Hepatocyte (in vitro differentiated cells): ENCODE data around the gene GBE1. TPM values are rescaled to one million over a fixed set of nuclear protein-coding genes. Genes with fewer than 3 reads are reported as not detected.

Experiments used
- DNase-seq: peaks from one replicate; pipeline ENCODE4 v3.0.0-alpha.2; 2016; ENCODE audit warnings: low spot score
- H2AFZ ChIP-seq: fragments of 200-600 bp; sonication (generic); 2 replicates; pipeline ENCODE4 v1.6.0; 2016; ENCODE audit warnings: antibody characterized with exemption, mild to moderate bottlenecking
- H3K27ac ChIP-seq: fragments of 200-600 bp; sonication (generic); 2 replicates; pipeline ENCODE4 v1.5.1; 2016; ENCODE audit warnings: mild to moderate bottlenecking
- H3K27me3 ChIP-seq: fragments of 200-600 bp; sonication (generic); 2 replicates; pipeline ENCODE4 v1.6.1; 2016
- H3K36me3 ChIP-seq: fragments of 200-600 bp; sonication (generic); replicated peaks from 2 replicates; pipeline ENCODE4 v1.5.1; 2016; ENCODE audit warnings: low read depth; ENCODE audit not compliant: insufficient read depth
- H3K4me1 ChIP-seq: fragments of 200-600 bp; sonication (generic); 2 replicates; pipeline ENCODE4 v1.5.1; 2016; ENCODE audit warnings: mild to moderate bottlenecking, moderate library complexity; ENCODE audit not compliant: insufficient read depth
- H3K4me2 ChIP-seq: fragments of 200-600 bp; sonication (generic); 2 replicates; pipeline ENCODE4 v1.6.0; 2016
- H3K4me3 ChIP-seq: fragments of 200-600 bp; sonication (generic); 2 replicates; pipeline ENCODE4 v1.5.1; 2016; ENCODE audit warnings: mild to moderate bottlenecking
- H3K79me2 ChIP-seq: fragments of 200-600 bp; sonication (generic); 2 replicates; pipeline ENCODE4 v1.6.0; 2017; ENCODE audit warnings: mild to moderate bottlenecking
- H3K9me2 ChIP-seq: fragments of 200-600 bp; sonication (generic); replicated peaks from 2 replicates; pipeline ENCODE4 v1.6.0; 2017; ENCODE audit warnings: mild to moderate bottlenecking; ENCODE audit not compliant: insufficient read depth
- H3K9me3 ChIP-seq: fragments of 200-600 bp; sonication (generic); 2 replicates; pipeline ENCODE4 v1.5.1; 2016; ENCODE audit warnings: low read depth, mild to moderate bottlenecking
- H4K20me1 ChIP-seq: fragments of 200-600 bp; sonication (generic); 2 replicates; pipeline ENCODE4 v1.6.0; 2016; ENCODE audit warnings: mild to moderate bottlenecking; ENCODE audit not compliant: insufficient read depth, poor library complexity, severe bottlenecking
- EZH2 ChIP-seq: fragments of 200-600 bp; sonication (generic); IDR thresholded peaks from 2 replicates; pipeline ENCODE4 v1.6.1; 2016; ENCODE audit warnings: antibody characterized with exemption, mild to moderate bottlenecking, borderline replicate concordance
- EZH2phosphoT487 ChIP-seq: fragments of 200-600 bp; sonication (generic); IDR thresholded peaks from one replicate; pipeline ENCODE4 v1.6.1; 2018; ENCODE audit warnings: antibody characterized with exemption, mild to moderate bottlenecking, low read depth, moderate library complexity; ENCODE audit not compliant: unreplicated experiment, severe bottlenecking
- WGBS: methylation state at CpG from one replicate; pipeline ENCODE4 v1.1.6; 2016; ENCODE audit warnings: low lambda C conversion rate; ENCODE audit errors: missing lambda C conversion rate; 5-methylcytosine and 5-hydroxymethylcytosine counted together
- polyA plus RNA-seq: library from polyadenylated mRNA; unstranded; fragments of >200 nt; fragmentation: Nextera tagmentation; extraction: Ambion mirVana; gene quantifications from 2 replicates; pipeline ENCODE4 v1.2.1, GENCODE V29; 2016
- total RNA-seq: library from RNA; depleted of rRNA; stranded (reverse); fragments of >200 nt; gene quantifications from 2 replicates; pipeline ENCODE4 v1.2.3, GENCODE V29; 2014
- TF ChIP-seq, protein P1 (sequence below): fragments of 200-600 bp; sonication (generic); IDR thresholded peaks from 2 replicates; pipeline ENCODE4 v1.5.1; 2016; ENCODE audit warnings: antibody characterized with exemption, mild to moderate bottlenecking; ENCODE audit not compliant: poor library complexity

GBE1 gene
- total and polyA plus RNA-seq, 2 experiments from 2014 or later = 15.6 to 25.8 TPM

DNA sequence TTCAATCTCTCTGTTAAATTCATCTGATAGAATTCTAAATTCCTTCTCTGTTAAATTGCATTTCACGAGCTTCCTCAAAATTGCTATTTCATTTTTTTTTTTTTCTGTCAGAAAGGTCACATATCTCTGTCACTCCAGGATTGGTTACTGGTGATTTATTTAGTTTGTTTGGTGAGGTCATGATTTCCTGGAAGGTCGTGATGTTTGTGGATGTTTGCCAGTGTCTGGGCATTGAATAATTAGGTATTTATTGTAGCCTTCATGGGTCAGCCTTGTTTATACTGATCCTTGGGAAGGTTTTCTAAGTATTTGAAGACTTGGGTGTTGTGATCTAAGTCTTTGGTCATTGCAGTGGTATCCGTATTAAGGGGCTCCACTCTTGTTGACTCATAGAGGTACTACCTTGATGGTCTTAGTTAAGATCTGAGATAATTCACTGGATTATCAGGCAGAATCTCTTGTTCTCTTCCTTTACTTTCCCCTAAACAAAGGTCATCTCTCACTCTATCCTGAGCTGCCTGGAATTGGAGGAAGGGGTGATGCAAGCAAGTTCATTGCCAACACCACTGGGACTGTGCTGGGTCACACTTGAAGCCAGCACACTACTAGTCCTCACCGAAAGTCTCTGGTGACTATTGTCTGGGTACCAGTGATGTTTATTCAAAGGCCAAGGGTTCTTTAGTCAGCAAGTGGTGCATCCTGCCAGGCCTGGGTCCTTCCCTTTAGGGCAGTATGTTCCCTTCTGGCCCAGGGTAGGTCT, 231.1 kb downstream of the GBE1 start:
- Histone ChIP-seq H3K27me3 (no peaks in the 10 kb centered on the region), H3K9me3 (no peaks in the 10 kb centered on the region), H3K9me2 (no peaks in the 10 kb centered on the region), H2AFZ (no peak overlapping the region), H4K20me1 (no peaks in the 10 kb centered on the region), H3K36me3 (no peaks in the 10 kb centered on the region), H3K79me2 (no peaks in the 10 kb centered on the region), H3K27ac (no peak overlapping the region), H3K4me3 (no peak overlapping the region), H3K4me1 (no peaks in the 10 kb centered on the region), H3K4me2 (no peak overlapping the region)
- 88% methylated on average over 4 of the region's 4 CpGs for WGBS
- TF ChIP-seq EZH2 (no peak), EZH2phosphoT487 (no peak)
- TF ChIP-seq, protein P1, sequence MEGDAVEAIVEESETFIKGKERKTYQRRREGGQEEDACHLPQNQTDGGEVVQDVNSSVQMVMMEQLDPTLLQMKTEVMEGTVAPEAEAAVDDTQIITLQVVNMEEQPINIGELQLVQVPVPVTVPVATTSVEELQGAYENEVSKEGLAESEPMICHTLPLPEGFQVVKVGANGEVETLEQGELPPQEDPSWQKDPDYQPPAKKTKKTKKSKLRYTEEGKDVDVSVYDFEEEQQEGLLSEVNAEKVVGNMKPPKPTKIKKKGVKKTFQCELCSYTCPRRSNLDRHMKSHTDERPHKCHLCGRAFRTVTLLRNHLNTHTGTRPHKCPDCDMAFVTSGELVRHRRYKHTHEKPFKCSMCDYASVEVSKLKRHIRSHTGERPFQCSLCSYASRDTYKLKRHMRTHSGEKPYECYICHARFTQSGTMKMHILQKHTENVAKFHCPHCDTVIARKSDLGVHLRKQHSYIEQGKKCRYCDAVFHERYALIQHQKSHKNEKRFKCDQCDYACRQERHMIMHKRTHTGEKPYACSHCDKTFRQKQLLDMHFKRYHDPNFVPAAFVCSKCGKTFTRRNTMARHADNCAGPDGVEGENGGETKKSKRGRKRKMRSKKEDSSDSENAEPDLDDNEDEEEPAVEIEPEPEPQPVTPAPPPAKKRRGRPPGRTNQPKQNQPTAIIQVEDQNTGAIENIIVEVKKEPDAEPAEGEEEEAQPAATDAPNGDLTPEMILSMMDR = no peak
- no peak for DNase-seq

DNA sequence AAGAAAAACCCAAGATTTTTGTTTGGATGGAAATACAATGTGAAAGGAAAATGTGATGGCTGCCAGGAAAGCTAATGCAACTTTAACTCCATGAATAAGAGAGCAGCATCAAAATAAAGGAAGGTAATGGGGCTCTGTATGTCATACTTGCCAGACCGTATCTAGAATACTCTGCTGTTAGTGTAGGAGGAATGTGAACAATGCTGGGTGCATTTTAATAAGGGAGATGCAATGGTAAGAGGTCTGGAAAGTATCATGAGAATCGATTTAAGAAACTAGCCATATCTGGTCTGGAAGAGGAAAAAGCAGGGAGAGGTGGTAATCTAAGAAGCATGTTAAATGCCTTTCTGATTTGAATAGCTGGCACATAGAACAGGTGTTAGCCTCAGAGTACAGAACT, 239.6 kb downstream of the GBE1 start:
- Histone ChIP-seq H3K4me2 (no peak overlapping the region), H3K79me2 (no peaks in the 10 kb centered on the region), H2AFZ (no peak overlapping the region), H3K4me3 (no peak overlapping the region), H3K27me3 (no peaks in the 10 kb centered on the region), H3K9me3 (no peaks in the 10 kb centered on the region), H3K27ac (no peak overlapping the region), H3K9me2 (no peaks in the 10 kb centered on the region), H3K36me3 (no peaks in the 10 kb centered on the region), H4K20me1 (no peaks in the 10 kb centered on the region), H3K4me1 (no peaks in the 10 kb centered on the region)
- WGBS = 56% methylated on average over 2 of the region's 2 CpGs
- DNase-seq = no peak
- TF ChIP-seq EZH2phosphoT487 = no peak
- TF ChIP-seq EZH2 = no peak
- TF ChIP-seq, protein P1 = no peak

DNA sequence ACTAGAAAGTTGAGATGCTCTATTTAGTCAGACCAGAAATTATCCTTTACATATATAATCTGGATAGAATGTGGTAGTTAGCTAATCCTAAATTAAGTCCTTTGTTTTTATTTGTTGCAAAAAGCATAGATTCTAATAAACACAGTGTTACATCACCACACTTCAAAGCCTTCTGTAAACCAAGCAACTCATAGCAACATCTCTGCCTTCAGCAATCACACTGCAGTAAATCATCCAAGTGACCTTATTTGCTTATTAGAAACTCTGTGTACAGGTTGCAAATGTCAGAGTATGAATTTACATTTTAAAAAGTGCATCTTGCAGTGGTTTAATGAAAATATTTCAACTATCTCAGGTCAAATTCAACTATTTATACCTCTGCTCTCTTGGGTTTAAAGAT, 242.5 kb downstream of the GBE1 start:
- Histone ChIP-seq H3K27ac (no peak overlapping the region), H3K36me3 (no peaks in the 10 kb centered on the region), H3K79me2 (no peaks in the 10 kb centered on the region), H3K4me2 (no peak overlapping the region), H3K9me3 (no peaks in the 10 kb centered on the region), H2AFZ (no peak overlapping the region), H3K4me3 (no peak overlapping the region), H3K4me1 (no peaks in the 10 kb centered on the region), H4K20me1 (no peaks in the 10 kb centered on the region), H3K9me2 (no peaks in the 10 kb centered on the region), H3K27me3 (no peaks in the 10 kb centered on the region)
- no peak for DNase-seq
- TF ChIP-seq, protein P1 = no peak
- TF ChIP-seq EZH2 (no peak), EZH2phosphoT487 (no peak)

DNA sequence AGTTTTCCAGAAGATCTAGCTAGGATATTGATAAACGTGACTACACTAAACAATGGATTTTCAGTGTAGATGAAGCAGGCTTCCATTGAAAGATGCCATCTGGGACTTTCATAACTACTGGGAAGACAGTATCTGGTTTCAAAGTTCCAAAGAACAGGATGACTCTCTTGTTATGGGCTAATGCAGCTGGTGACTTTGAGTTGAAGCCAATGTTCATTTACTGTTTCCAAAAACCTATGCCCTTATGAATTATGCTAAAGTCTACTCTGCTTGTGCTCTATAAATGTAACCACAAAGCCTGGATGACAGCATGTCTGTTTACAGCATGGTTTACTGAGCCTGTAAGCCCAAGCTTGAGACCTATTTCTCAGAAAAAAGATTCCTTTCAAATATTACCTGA, 245.4 kb downstream of the GBE1 start:
- 85% methylated on average over 1 of the region's 1 CpG for WGBS
- Histone ChIP-seq H3K4me2 (no peak overlapping the region), H3K36me3 (no peaks in the 10 kb centered on the region), H3K4me1 (no peaks in the 10 kb centered on the region), H3K9me2 (no peaks in the 10 kb centered on the region), H3K79me2 (no peaks in the 10 kb centered on the region), H3K9me3 (no peaks in the 10 kb centered on the region), H3K4me3 (no peak overlapping the region), H2AFZ (no peak overlapping the region), H3K27ac (no peak overlapping the region), H3K27me3 (no peaks in the 10 kb centered on the region), H4K20me1 (no peaks in the 10 kb centered on the region)
- DNase-seq = no peak
- TF ChIP-seq EZH2phosphoT487 (no peak), EZH2 (no peak)
- TF ChIP-seq, protein P1 = no peak
